Liver (tissue), 9 donors: ENCODE measurements around the gene CUX1. TPM values are rescaled to one million over a fixed set of nuclear protein-coding genes. Genes with fewer than 3 reads are reported as not detected.

Experiments used
- DNase-seq: peaks from one replicate; pipeline ENCODE4 v3.0.0-alpha.2; 2017; ENCODE audit warnings: low spot score
- H3K27ac ChIP-seq, 2 donors: one replicate each; pipeline ENCODE4 v1.7.0; 2013; ENCODE audit warnings: inconsistent platforms in 2 of 2, low read length in 2 of 2, control low read depth in 1 of 2, low read depth in 1 of 2, mild to moderate bottlenecking in 1 of 2
- H3K27me3 ChIP-seq, 4 donors: one replicate each; pipeline versions ENCODE4 v1.6.1 to v1.7.0; 2013; ENCODE audit warnings: low read length in 3 of 4, inconsistent platforms in 1 of 4, mild to moderate bottlenecking in 1 of 4, moderate library complexity in 1 of 4; ENCODE audit not compliant: control insufficient read depth in 4 of 4, insufficient read depth in 4 of 4
- H3K36me3 ChIP-seq, 4 donors: one replicate each; pipeline versions ENCODE4 v1.6.1 to v1.7.0; 2013; ENCODE audit warnings: low read length in 3 of 4, mild to moderate bottlenecking in 3 of 4, low read depth in 1 of 4, moderate library complexity in 1 of 4; ENCODE audit not compliant: control insufficient read depth in 4 of 4, insufficient read depth in 3 of 4
- H3K4me1 ChIP-seq, 4 donors: one replicate each; pipeline versions ENCODE4 v1.6.1 to v1.7.0; 2013; ENCODE audit warnings: low read length in 3 of 4, mild to moderate bottlenecking in 3 of 4, moderate library complexity in 1 of 4; ENCODE audit not compliant: control insufficient read depth in 4 of 4, insufficient read depth in 4 of 4
- H3K4me3 ChIP-seq, 3 donors: one replicate each; pipeline versions ENCODE4 v1.6.1 to v1.7.0; 2013; ENCODE audit warnings: low read length in 3 of 3, control low read depth in 1 of 3, low read depth in 1 of 3, mild to moderate bottlenecking in 1 of 3
- H3K9ac ChIP-seq, 2 donors: one replicate each; pipeline ENCODE4 v1.7.0; 2013; ENCODE audit warnings: low read length in 2 of 2, mild to moderate bottlenecking in 2 of 2, moderate library complexity in 2 of 2, control low read depth in 1 of 2, low read depth in 1 of 2
- H3K9me3 ChIP-seq, 4 donors: one replicate each; pipeline versions ENCODE4 v1.6.1 to v1.7.0; 2013; ENCODE audit warnings: low read length in 3 of 4; ENCODE audit not compliant: control insufficient read depth in 4 of 4
- EGR1 ChIP-seq, 2 donors: IDR thresholded peaks; 2 replicates each; pipeline ENCODE4 v1.6.1; 2016 to 2018; ENCODE audit warnings: antibody characterized with exemption in 2 of 2, low read depth in 2 of 2
- FOXA1 ChIP-seq: IDR thresholded peaks from 2 replicates; pipeline ENCODE4 v1.6.1; 2016; ENCODE audit warnings: antibody characterized with exemption
- FOXA2 ChIP-seq: IDR thresholded peaks from 2 replicates; pipeline ENCODE4 v1.6.1; 2016; ENCODE audit warnings: antibody characterized with exemption
- GABPA ChIP-seq, 2 donors: IDR thresholded peaks in 1 of 2; conservative IDR thresholded peaks in 1 of 2; 2 replicates each; pipeline ENCODE4 v1.6.1; 2016; ENCODE audit warnings: antibody characterized with exemption in 2 of 2, mild to moderate bottlenecking in 1 of 2, moderate library complexity in 1 of 2
- HNF4A ChIP-seq, 2 donors: conservative IDR thresholded peaks; 2 replicates each; pipeline ENCODE4 v1.6.1; 2016; ENCODE audit warnings: antibody characterized with exemption in 2 of 2, mild to moderate bottlenecking in 2 of 2
- HNF4G ChIP-seq: IDR thresholded peaks from 2 replicates; pipeline ENCODE4 v1.6.1; 2016; ENCODE audit warnings: antibody characterized with exemption
- JUND ChIP-seq, 2 donors: IDR thresholded peaks; 2 replicates each; pipeline ENCODE4 v1.6.1; 2016; ENCODE audit warnings: antibody characterized with exemption in 2 of 2
- NR2F2 ChIP-seq: IDR thresholded peaks from 2 replicates; pipeline ENCODE4 v1.6.1; 2016; ENCODE audit warnings: antibody characterized with exemption
- RAD21 ChIP-seq, 2 donors: IDR thresholded peaks; 2 replicates each; pipeline ENCODE4 v1.6.1; 2016; ENCODE audit warnings: antibody characterized with exemption in 2 of 2, mild to moderate bottlenecking in 2 of 2
- RXRA ChIP-seq, 2 donors: IDR thresholded peaks; 2 replicates each; pipeline ENCODE4 v1.6.1; 2017 to 2018; ENCODE audit warnings: antibody characterized with exemption in 2 of 2, mild to moderate bottlenecking in 1 of 2
- TAF1 ChIP-seq: conservative IDR thresholded peaks from 2 replicates; pipeline ENCODE4 v1.6.1; 2016; ENCODE audit warnings: antibody characterized with exemption, mild to moderate bottlenecking
- YY1 ChIP-seq: IDR thresholded peaks from 2 replicates; pipeline ENCODE4 v1.6.1; 2016; ENCODE audit warnings: antibody characterized with exemption, mild to moderate bottlenecking
- WGBS: extraction: QIAGEN DNeasy Blood & Tissue Kit; methylation state at CpG from one replicate; pipeline ENCODE4 v1.1.7; 2013; 5-methylcytosine and 5-hydroxymethylcytosine counted together
- polyA plus RNA-seq, 2 donors: library from polyadenylated mRNA; stranded (reverse) in 1 of 2; unstranded in 1 of 2; fragments of 200-250 nt in 1 of 2; fragments of >200 nt in 1 of 2; fragmentation: Nextera tagmentation in 1 of 2; extraction: Ambion mirVana in 1 of 2; gene quantifications; one replicate each; pipeline versions ENCODE4 v1.2.1 to v1.2.3, GENCODE V29; 2013 to 2015
- total RNA-seq, 2 donors: library from RNA; depleted of rRNA; stranded (reverse); fragments of >200 nt; gene quantifications; one replicate each; pipeline ENCODE4 v1.2.3, GENCODE V29; 2014
- TF ChIP-seq, protein P1 (sequence below): IDR thresholded peaks from 2 replicates; pipeline ENCODE4 v1.6.1; 2016; ENCODE audit warnings: antibody characterized with exemption
- TF ChIP-seq, protein P2 (sequence below): IDR thresholded peaks from 2 replicates; pipeline ENCODE4 v1.6.1; 2016; ENCODE audit warnings: antibody characterized with exemption
- TF ChIP-seq, protein P3 (sequence below): fragments of 150-350 bp; IDR thresholded peaks from 2 replicates; pipeline ENCODE4 v1.5.1; 2017; ENCODE audit warnings: improper control_type of control experiment, low read depth, low read length; ENCODE audit not compliant: missing input control
- TF ChIP-seq, protein P4 (sequence below): IDR thresholded peaks from 2 replicates; pipeline ENCODE4 v1.6.1; 2016; ENCODE audit warnings: antibody characterized with exemption
- TF ChIP-seq, protein P5 (sequence below): IDR thresholded peaks from 2 replicates; pipeline ENCODE4 v1.6.1; 2016; ENCODE audit warnings: antibody characterized with exemption, mild to moderate bottlenecking
- donor health status: healthy.
- donor health status: healthy.
- donor health status: healthy.
- donor health status: healthy.
- donor health status: healthy.

Gene CUX1
- total and polyA plus RNA-seq, 4 donors: 18.6 to 40.6 (median 21.4) TPM

DNA sequence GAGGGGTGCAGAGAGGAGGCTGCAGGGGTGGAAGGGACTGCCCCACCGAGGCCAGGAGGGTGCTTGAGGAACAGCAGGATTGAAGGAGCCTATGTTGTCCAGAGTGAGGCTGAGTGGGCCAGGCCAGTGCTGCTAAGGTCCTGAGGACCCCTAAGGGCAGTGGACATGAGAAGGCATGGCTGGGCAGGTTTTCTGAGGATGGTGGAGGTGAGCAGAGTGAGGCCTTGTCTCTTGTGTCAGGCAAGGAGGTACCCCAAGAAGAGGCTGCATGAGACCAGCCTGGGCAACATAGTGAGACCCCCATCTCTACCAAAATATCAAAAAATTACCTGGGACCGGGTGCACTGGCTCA, 474.5 kb downstream of the CUX1 start:
- DNase-seq: no peak
- H3K27me3 ChIP-seq: no peaks in the 10 kb centered on the region
- H3K36me3 ChIP-seq: no peaks in the 10 kb centered on the region
- peaks cover 5 to 17% (median 9%) of the 10 kb centered on the region in 4 donors for H3K4me1 ChIP-seq
- H3K9ac ChIP-seq: no peak overlapping the region
- no peak overlapping the region for H3K4me3 ChIP-seq
- no peak overlapping the region for H3K27ac ChIP-seq
- TF ChIP-seq, protein P1, sequence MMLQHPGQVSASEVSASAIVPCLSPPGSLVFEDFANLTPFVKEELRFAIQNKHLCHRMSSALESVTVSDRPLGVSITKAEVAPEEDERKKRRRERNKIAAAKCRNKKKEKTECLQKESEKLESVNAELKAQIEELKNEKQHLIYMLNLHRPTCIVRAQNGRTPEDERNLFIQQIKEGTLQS: no peak
- TF ChIP-seq NR2F2: no peak
- no peak for TF ChIP-seq GABPA (IDR thresholded peaks at IDR 0.05 in 1 of 2, conservative IDR thresholded peaks at IDR 0.05 in 1 of 2)
- no peak for TF ChIP-seq TAF1
- TF ChIP-seq, protein P2, sequence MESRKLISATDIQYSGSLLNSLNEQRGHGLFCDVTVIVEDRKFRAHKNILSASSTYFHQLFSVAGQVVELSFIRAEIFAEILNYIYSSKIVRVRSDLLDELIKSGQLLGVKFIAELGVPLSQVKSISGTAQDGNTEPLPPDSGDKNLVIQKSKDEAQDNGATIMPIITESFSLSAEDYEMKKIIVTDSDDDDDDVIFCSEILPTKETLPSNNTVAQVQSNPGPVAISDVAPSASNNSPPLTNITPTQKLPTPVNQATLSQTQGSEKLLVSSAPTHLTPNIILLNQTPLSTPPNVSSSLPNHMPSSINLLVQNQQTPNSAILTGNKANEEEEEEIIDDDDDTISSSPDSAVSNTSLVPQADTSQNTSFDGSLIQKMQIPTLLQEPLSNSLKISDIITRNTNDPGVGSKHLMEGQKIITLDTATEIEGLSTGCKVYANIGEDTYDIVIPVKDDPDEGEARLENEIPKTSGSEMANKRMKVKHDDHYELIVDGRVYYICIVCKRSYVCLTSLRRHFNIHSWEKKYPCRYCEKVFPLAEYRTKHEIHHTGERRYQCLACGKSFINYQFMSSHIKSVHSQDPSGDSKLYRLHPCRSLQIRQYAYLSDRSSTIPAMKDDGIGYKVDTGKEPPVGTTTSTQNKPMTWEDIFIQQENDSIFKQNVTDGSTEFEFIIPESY: no peak
- TF ChIP-seq, protein P3, sequence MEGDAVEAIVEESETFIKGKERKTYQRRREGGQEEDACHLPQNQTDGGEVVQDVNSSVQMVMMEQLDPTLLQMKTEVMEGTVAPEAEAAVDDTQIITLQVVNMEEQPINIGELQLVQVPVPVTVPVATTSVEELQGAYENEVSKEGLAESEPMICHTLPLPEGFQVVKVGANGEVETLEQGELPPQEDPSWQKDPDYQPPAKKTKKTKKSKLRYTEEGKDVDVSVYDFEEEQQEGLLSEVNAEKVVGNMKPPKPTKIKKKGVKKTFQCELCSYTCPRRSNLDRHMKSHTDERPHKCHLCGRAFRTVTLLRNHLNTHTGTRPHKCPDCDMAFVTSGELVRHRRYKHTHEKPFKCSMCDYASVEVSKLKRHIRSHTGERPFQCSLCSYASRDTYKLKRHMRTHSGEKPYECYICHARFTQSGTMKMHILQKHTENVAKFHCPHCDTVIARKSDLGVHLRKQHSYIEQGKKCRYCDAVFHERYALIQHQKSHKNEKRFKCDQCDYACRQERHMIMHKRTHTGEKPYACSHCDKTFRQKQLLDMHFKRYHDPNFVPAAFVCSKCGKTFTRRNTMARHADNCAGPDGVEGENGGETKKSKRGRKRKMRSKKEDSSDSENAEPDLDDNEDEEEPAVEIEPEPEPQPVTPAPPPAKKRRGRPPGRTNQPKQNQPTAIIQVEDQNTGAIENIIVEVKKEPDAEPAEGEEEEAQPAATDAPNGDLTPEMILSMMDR: no peak
- no peak for TF ChIP-seq FOXA1
- TF ChIP-seq HNF4G: no peak
- H3K9me3 ChIP-seq: no peaks in the 10 kb centered on the region
- WGBS: 78% methylated on average over 2 of the region's 2 CpGs

DNA sequence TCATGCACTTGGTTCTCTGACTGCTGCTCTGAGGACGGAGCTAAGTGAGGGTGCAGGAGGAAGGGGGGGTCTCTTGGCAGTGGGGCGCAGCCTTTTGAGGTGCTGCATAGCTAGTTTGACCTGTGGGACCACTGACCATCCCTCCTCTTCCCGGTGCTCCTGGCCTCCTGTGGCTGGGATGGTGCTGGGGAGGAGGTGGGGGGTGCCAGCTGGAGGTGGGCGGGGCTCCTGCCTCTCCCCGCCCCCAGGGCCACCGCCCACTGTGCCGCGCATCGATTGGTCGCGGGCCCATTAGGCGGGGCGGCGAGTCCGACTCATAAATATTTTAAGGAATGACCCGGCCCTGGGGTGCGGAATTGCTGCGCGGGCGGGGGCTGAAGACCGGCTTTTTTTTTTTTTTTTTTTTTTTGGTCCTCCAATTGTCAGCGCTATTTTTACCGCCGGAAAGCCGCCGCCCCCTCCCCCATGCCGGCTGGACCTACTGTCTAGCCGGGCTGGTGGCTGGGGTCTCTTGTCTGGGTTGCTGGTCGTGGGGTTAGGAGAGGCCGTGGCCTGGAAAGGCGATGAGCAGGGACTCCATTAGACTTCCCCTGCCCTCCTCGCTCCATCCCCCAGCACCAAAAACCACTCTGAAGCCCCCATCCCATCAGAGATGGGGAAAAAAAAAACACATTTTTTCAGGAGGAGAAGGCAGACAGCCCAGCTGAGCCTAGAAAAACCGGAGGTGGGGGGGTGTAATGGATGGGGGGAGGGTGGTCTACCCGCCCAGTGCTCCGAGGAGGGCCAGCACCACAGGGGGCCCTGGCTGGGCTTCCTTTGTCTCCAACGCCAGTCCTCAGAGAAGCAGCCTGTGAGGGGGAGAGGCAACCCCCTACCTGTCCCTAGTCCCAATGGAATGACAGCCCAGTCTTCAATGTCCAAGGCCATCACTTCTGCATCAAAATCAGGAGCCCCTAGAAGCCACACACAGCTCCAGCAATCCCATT, 475.7 kb downstream of the CUX1 start:
- Histone ChIP-seq H3K9me3 (no peaks in the 10 kb centered on the region), H3K4me3 (no peak overlapping the region), H3K27ac (no peak overlapping the region), H3K4me1 (peaks cover 0 to 5% (median 1%) of the 10 kb centered on the region in 4 donors), H3K27me3 (no peaks in the 10 kb centered on the region), H3K9ac (no peak overlapping the region), H3K36me3 (no peaks in the 10 kb centered on the region)
- no peak for DNase-seq
- WGBS: 31% methylated on average over 36 of the region's 36 CpGs
- TF ChIP-seq GABPA (IDR thresholded peaks at IDR 0.05 in 1 of 2, conservative IDR thresholded peaks at IDR 0.05 in 1 of 2): no peak
- TF ChIP-seq RXRA (IDR thresholded peaks at IDR 0.05): no peak
- TF ChIP-seq RAD21 (IDR thresholded peaks at IDR 0.05): no peak

DNA sequence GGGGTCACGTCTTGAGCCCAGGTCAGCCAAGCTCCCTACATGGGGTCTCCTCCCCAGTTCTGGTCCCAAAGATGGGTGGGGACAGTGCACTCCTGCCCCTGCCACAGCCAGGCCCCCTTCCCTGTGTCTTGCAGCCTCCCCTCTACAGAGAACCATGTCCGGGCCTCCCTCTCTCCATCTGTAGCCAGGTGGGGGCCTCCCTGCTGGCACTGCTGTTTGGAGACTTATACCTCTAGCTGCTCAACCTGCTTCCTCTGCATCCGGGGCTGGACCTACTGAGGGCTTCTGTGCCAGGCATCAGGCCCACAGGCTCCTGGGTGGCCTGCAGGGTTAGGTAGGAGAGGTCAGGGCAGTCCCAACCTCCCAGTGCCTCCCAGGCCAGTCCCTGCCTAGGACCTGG, 477.2 kb downstream of the CUX1 start:
- H3K4me1 ChIP-seq: peaks cover 0 to 2% (median 0%) of the 10 kb centered on the region in 4 donors
- no peaks in the 10 kb centered on the region for H3K27me3 ChIP-seq
- H3K4me3 ChIP-seq: no peak overlapping the region
- H3K36me3 ChIP-seq: no peaks in the 10 kb centered on the region
- no peaks in the 10 kb centered on the region for H3K9me3 ChIP-seq
- H3K27ac ChIP-seq: no peak overlapping the region
- H3K9ac ChIP-seq: no peak overlapping the region
- DNase-seq: no peak
- WGBS: 94% methylated on average over 3 of the region's 3 CpGs
- no peak for TF ChIP-seq HNF4G
- TF ChIP-seq, protein P4, sequence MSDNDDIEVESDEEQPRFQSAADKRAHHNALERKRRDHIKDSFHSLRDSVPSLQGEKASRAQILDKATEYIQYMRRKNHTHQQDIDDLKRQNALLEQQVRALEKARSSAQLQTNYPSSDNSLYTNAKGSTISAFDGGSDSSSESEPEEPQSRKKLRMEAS: no peak
- TF ChIP-seq JUND (IDR thresholded peaks at IDR 0.05): no peak
- TF ChIP-seq EGR1 (IDR thresholded peaks at IDR 0.05; ENCODE audit: low read depth in 2 of 2): no peak
- no peak for TF ChIP-seq NR2F2
- TF ChIP-seq FOXA2: no peak
- TF ChIP-seq, protein P1: no peak
- TF ChIP-seq HNF4A (conservative IDR thresholded peaks at IDR 0.05): no peak
- no peak for TF ChIP-seq YY1
- TF ChIP-seq, protein P5, sequence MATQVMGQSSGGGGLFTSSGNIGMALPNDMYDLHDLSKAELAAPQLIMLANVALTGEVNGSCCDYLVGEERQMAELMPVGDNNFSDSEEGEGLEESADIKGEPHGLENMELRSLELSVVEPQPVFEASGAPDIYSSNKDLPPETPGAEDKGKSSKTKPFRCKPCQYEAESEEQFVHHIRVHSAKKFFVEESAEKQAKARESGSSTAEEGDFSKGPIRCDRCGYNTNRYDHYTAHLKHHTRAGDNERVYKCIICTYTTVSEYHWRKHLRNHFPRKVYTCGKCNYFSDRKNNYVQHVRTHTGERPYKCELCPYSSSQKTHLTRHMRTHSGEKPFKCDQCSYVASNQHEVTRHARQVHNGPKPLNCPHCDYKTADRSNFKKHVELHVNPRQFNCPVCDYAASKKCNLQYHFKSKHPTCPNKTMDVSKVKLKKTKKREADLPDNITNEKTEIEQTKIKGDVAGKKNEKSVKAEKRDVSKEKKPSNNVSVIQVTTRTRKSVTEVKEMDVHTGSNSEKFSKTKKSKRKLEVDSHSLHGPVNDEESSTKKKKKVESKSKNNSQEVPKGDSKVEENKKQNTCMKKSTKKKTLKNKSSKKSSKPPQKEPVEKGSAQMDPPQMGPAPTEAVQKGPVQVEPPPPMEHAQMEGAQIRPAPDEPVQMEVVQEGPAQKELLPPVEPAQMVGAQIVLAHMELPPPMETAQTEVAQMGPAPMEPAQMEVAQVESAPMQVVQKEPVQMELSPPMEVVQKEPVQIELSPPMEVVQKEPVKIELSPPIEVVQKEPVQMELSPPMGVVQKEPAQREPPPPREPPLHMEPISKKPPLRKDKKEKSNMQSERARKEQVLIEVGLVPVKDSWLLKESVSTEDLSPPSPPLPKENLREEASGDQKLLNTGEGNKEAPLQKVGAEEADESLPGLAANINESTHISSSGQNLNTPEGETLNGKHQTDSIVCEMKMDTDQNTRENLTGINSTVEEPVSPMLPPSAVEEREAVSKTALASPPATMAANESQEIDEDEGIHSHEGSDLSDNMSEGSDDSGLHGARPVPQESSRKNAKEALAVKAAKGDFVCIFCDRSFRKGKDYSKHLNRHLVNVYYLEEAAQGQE: no peak
- no peak for TF ChIP-seq RXRA (IDR thresholded peaks at IDR 0.05)
